Fibroblast of mammary gland (primary cell): Measurements from ENCODE around the gene NTM.

Experiments used
- DNase-seq: peaks from one replicate; pipeline ENCODE4 v3.0.0-alpha.2; 2010; ENCODE audit warnings: low read depth
- H3K4me3 ChIP-seq: 2 replicates; pipeline ENCODE4 v1.5.1; 2011; ENCODE audit warnings: low read depth, mild to moderate bottlenecking, low read length, moderate library complexity; ENCODE audit not compliant: control insufficient read depth
- TF ChIP-seq, protein P1 (sequence below): conservative IDR thresholded peaks from 2 replicates; pipeline ENCODE4 v1.5.1; 2011; ENCODE audit warnings: low read depth, low read length, inconsistent platforms; ENCODE audit not compliant: control insufficient read depth, insufficient read depth

NTM gene

DNA sequence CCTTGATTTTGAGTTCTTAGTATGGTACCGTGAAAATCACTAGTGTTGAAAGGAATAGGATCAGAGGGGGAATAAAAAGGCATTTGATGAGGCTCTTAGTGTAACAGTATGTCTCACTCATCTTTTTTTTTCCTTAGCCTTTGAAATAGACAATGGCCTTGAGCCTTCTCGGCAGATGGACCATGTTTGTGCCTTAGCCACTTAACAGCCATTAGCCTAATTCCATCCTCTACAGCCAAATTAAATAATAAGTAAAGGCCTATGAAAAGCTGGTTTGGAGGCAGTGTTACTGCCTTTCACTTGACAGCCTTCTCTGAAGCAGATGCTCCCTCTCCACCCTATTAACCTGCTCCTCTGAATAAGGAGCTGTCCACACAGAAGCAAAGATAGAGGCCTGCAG lies 580.7 kb downstream of the NTM start:
- no peak overlapping the region for H3K4me3 ChIP-seq
- TF ChIP-seq, protein P1, sequence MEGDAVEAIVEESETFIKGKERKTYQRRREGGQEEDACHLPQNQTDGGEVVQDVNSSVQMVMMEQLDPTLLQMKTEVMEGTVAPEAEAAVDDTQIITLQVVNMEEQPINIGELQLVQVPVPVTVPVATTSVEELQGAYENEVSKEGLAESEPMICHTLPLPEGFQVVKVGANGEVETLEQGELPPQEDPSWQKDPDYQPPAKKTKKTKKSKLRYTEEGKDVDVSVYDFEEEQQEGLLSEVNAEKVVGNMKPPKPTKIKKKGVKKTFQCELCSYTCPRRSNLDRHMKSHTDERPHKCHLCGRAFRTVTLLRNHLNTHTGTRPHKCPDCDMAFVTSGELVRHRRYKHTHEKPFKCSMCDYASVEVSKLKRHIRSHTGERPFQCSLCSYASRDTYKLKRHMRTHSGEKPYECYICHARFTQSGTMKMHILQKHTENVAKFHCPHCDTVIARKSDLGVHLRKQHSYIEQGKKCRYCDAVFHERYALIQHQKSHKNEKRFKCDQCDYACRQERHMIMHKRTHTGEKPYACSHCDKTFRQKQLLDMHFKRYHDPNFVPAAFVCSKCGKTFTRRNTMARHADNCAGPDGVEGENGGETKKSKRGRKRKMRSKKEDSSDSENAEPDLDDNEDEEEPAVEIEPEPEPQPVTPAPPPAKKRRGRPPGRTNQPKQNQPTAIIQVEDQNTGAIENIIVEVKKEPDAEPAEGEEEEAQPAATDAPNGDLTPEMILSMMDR = no peak
- no peak for DNase-seq

DNA sequence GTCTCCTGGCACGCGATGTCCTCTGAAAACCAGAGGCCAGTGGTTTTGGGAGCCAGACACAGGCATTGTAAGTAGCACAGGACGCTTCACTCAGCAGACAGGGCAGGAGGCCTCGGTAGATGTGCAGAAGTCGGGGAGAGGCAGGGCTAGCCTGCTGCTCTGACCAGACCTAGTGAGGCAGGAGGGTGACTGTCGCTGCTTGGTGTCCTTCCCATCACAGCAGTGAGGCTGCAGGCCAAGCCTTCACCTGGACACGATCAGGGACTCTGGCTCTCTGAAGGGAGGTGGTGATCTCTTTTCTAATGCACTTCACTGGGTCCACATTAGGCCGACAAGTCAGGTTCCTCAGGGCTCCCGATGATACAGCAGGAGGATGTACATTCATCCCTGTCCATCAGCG lies 583.7 kb downstream of the NTM start:
- no peak for DNase-seq

GRCh38 chr11:131955904-131956303 lies 585.5 kb downstream of the NTM start:
- H3K4me3 ChIP-seq = no peak overlapping the region
- TF ChIP-seq, protein P1 = no peak
- no peak for DNase-seq

More for the DNA sequence above, 583.7 kb downstream of the NTM start:
- TF ChIP-seq, protein P1 = no peak
- H3K4me3 ChIP-seq = no peak overlapping the region

DNA sequence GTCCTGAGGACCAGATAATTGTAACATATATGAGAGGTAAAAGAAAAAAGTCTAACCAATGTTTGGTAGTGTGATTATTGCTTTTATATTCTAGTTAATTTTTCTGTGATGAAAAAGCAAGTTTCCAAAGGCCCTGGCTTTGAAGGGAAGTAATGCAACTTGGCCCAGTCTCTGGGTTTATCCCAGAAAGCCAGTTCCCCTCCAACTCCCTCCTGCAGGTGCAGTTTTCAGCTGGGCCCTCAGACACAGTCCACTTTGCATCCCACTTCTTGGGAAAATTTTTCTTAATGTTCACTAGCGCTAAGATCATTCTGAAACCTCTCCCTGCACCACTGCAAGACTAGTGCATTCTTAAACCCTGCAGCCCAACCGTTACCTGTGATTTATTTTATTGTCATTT lies 586.8 kb downstream of the NTM start:
- TF ChIP-seq, protein P1 = no peak
- no peak for DNase-seq
- H3K4me3 ChIP-seq = no peak overlapping the region

GRCh38 chr11:131957875-131958274 lies 587.5 kb downstream of the NTM start:
- TF ChIP-seq, protein P1 = no peak
- no peak for DNase-seq
- no peak overlapping the region for H3K4me3 ChIP-seq

DNA sequence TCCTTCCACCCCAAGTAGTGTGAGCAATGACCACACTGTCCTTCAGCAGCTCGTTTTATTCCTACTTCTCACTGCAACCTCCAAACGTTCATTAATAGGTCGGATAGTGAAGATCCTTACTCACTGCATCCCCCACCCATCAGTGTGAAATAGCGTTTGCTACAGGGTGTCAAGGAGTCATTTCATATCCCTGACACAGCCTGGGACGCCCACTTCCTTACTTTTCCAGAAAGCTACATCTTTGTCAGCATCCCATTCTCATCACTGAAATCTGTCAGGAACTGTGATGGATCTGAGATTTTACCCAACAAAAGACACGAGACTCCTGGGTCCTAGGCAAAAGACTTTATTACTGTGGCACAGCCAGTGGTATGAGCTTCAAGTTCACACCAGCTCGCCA lies 592.4 kb downstream of the NTM start:
- TF ChIP-seq, protein P1 = no peak
- no peak for DNase-seq
- no peak overlapping the region for H3K4me3 ChIP-seq
